Fibroblast of lung (primary cell): ENCODE data around the gene WWOX. TPM values are rescaled to one million over a fixed set of nuclear protein-coding genes. Genes with fewer than 3 reads are reported as not detected.

Experiments
- DNase-seq, 2 donors: peaks; one replicate each; pipeline versions ENCODE4 v3.0.0 to v3.0.0-alpha.2; 2010; ENCODE audit warnings: low read depth in 2 of 2
- H2AFZ ChIP-seq: 2 replicates; pipeline ENCODE4 v1.5.1; 2012; ENCODE audit warnings: low read length, control low read depth, inconsistent platforms
- H3K27ac ChIP-seq: 2 replicates; pipeline ENCODE4 v1.5.1; 2011; ENCODE audit warnings: low read length, control low read depth; ENCODE audit not compliant: insufficient read depth
- H3K27me3 ChIP-seq: 2 replicates; pipeline ENCODE4 v1.5.1; 2011; ENCODE audit warnings: mild to moderate bottlenecking, low read length; ENCODE audit not compliant: control insufficient read depth, insufficient read depth
- H3K36me3 ChIP-seq: 2 replicates; pipeline ENCODE4 v1.5.1; 2011; ENCODE audit warnings: low read length; ENCODE audit not compliant: control insufficient read depth, insufficient read depth
- H3K4me1 ChIP-seq: 2 replicates; pipeline ENCODE4 v1.5.1; 2011; ENCODE audit warnings: low read length; ENCODE audit not compliant: control insufficient read depth, insufficient read depth; ENCODE audit errors: extremely low read depth
- H3K4me2 ChIP-seq: 2 replicates; pipeline ENCODE4 v1.5.1; 2011; ENCODE audit warnings: low read length, control low read depth; ENCODE audit not compliant: insufficient read depth; ENCODE audit errors: extremely low read depth
- H3K4me3 ChIP-seq, 4 experiments: fragments of 200-600 bp in 1 of 4; sonication (generic) in 1 of 4; replicated peaks in 1 of 4; 2 replicates each; pipeline ENCODE4 v1.5.1; 2011 to 2016; ENCODE audit warnings: low read length in 4 of 4, low read depth in 3 of 4, mild to moderate bottlenecking in 3 of 4, control low read depth in 2 of 4, inconsistent platforms in 1 of 4, mixed read lengths in 1 of 4; ENCODE audit not compliant: insufficient read depth in 1 of 4; ENCODE audit errors: control extremely low read depth in 1 of 4
- H3K79me2 ChIP-seq: 2 replicates; pipeline ENCODE4 v1.5.1; 2012; ENCODE audit warnings: mild to moderate bottlenecking, low read length, inconsistent platforms; ENCODE audit not compliant: control insufficient read depth, insufficient read depth
- H3K9ac ChIP-seq: 2 replicates; pipeline ENCODE4 v1.5.1; 2011; ENCODE audit warnings: mild to moderate bottlenecking, low read length, control low read depth; ENCODE audit not compliant: insufficient read depth
- H3K9me3 ChIP-seq: 2 replicates; pipeline ENCODE4 v1.5.1; 2012; ENCODE audit warnings: low read depth, low read length; ENCODE audit not compliant: control insufficient read depth, insufficient read depth
- H4K20me1 ChIP-seq: 2 replicates; pipeline ENCODE4 v1.5.1; 2011; ENCODE audit warnings: low read length; ENCODE audit not compliant: control insufficient read depth, insufficient read depth; ENCODE audit errors: extremely low read depth
- EZH2 ChIP-seq: IDR thresholded peaks from 2 replicates; pipeline ENCODE4 v1.5.1; 2012; ENCODE audit warnings: low read length, control low read depth, mild to moderate bottlenecking; ENCODE audit errors: missing control alignments
- polyA plus RNA-seq, 2 donors: library from polyadenylated mRNA; depleted of rRNA in 1 of 2; stranded (reverse) in 1 of 2; unstranded in 1 of 2; fragments of >200 nt; gene quantifications; 2 replicates each; pipeline ENCODE4 v1.2.1, GENCODE V29; 2011 to 2012; ENCODE audit warnings: missing spikeins in 1 of 2
- total RNA-seq: library from RNA; depleted of rRNA; stranded (reverse); fragments of >200 nt; gene quantifications from 2 replicates; pipeline ENCODE4 v1.2.1, GENCODE V29; 2014
- TF ChIP-seq, protein P1 (sequence below), 2 donors: IDR thresholded peaks in 1 of 2; conservative IDR thresholded peaks in 1 of 2; 1 replicate in 1 of 2; 2 replicates in 1 of 2; pipeline ENCODE4 v1.5.1; 2011 to 2012; ENCODE audit warnings: low read length in 2 of 2, control low read depth in 1 of 2, inconsistent platforms in 1 of 2, low read depth in 1 of 2, mild to moderate bottlenecking in 1 of 2

The WWOX gene
- total and polyA plus RNA-seq, 2 donors (not counting 1 experiment from before 2014, with no cell fraction given) = 5.6 to 16.3 TPM

GRCh38 chr16:78638371-78638770 lies 538.9 kb downstream of the WWOX start:
- TF ChIP-seq, protein P1, sequence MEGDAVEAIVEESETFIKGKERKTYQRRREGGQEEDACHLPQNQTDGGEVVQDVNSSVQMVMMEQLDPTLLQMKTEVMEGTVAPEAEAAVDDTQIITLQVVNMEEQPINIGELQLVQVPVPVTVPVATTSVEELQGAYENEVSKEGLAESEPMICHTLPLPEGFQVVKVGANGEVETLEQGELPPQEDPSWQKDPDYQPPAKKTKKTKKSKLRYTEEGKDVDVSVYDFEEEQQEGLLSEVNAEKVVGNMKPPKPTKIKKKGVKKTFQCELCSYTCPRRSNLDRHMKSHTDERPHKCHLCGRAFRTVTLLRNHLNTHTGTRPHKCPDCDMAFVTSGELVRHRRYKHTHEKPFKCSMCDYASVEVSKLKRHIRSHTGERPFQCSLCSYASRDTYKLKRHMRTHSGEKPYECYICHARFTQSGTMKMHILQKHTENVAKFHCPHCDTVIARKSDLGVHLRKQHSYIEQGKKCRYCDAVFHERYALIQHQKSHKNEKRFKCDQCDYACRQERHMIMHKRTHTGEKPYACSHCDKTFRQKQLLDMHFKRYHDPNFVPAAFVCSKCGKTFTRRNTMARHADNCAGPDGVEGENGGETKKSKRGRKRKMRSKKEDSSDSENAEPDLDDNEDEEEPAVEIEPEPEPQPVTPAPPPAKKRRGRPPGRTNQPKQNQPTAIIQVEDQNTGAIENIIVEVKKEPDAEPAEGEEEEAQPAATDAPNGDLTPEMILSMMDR (conservative IDR thresholded peaks at IDR 0.05 in 1 of 2, IDR thresholded peaks at IDR 0.05 in 1 of 2; ENCODE audit: low read depth in 1 of 2, low read length in 2 of 2) = no peak
- TF ChIP-seq EZH2 = no peak
- Histone ChIP-seq H3K4me3 (no peak overlapping the region), H3K27me3 (no peaks in the 10 kb centered on the region), H4K20me1 (no peaks in the 10 kb centered on the region), H3K9me3 (no peaks in the 10 kb centered on the region), H2AFZ (no peak overlapping the region), H3K36me3 (no peaks in the 10 kb centered on the region), H3K4me2 (no peak overlapping the region), H3K27ac (no peak overlapping the region), H3K4me1 (no peaks in the 10 kb centered on the region), H3K9ac (no peak overlapping the region), H3K79me2 (no peaks in the 10 kb centered on the region)
- no peak for DNase-seq

DNA sequence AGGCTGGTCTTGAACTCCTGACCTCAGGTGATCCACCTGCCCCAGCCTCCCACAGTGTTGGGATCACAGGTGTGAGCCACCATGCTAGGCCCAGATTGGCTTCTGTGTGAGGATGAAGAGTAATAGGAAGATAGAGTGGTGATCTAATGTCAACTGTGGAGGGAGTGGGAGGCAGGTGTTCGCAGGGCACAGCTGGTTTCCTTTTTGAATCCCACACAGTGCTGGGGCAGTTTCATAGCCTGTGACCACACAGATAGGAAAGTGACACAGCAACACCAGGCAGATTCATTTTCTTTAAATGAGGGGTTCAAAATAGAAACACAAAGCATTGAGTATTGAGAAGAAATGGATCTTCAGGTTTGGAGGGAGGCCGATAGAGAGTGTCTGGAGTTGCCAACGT lies 540.3 kb downstream of the WWOX start:
- H3K4me1 ChIP-seq = no peaks in the 10 kb centered on the region
- H4K20me1 ChIP-seq = no peaks in the 10 kb centered on the region
- no peak overlapping the region for H3K9ac ChIP-seq
- H3K4me2 ChIP-seq = no peak overlapping the region
- H3K79me2 ChIP-seq = no peaks in the 10 kb centered on the region
- H3K27me3 ChIP-seq = no peaks in the 10 kb centered on the region
- H2AFZ ChIP-seq = no peak overlapping the region
- no peaks in the 10 kb centered on the region for H3K36me3 ChIP-seq
- no peaks in the 10 kb centered on the region for H3K9me3 ChIP-seq
- TF ChIP-seq, protein P1 (conservative IDR thresholded peaks at IDR 0.05 in 1 of 2, IDR thresholded peaks at IDR 0.05 in 1 of 2; ENCODE audit: low read depth in 1 of 2, low read length in 2 of 2) = no peak
- no peak for TF ChIP-seq EZH2
- DNase-seq = no peak
- H3K4me3 ChIP-seq = no peak overlapping the region
- H3K27ac ChIP-seq = no peak overlapping the region

GRCh38 chr16:78640886-78641285 lies 541.4 kb downstream of the WWOX start:
- no peak for TF ChIP-seq EZH2
- TF ChIP-seq, protein P1 (conservative IDR thresholded peaks at IDR 0.05 in 1 of 2, IDR thresholded peaks at IDR 0.05 in 1 of 2; ENCODE audit: low read depth in 1 of 2, low read length in 2 of 2) = no peak
- Histone ChIP-seq H3K9ac (no peak overlapping the region), H3K79me2 (no peaks in the 10 kb centered on the region), H3K27me3 (no peaks in the 10 kb centered on the region), H3K9me3 (no peaks in the 10 kb centered on the region), H3K27ac (no peak overlapping the region), H2AFZ (no peak overlapping the region), H3K4me3 (no peak overlapping the region), H4K20me1 (no peaks in the 10 kb centered on the region), H3K36me3 (no peaks in the 10 kb centered on the region), H3K4me2 (no peak overlapping the region), H3K4me1 (no peaks in the 10 kb centered on the region)
- DNase-seq = no peak
